IMR-90 (cell line): ENCODE data around the gene IFI35. TPM values are rescaled to one million over a fixed set of nuclear protein-coding genes. Genes with fewer than 3 reads are reported as not detected.

Experiments
- ATAC-seq: fragments of 200-7000 bp; cut with Tn5 transposase; 2 replicates; pipeline ENCODE4 v1.9.1; 2020; ENCODE audit warnings: low read depth, mild to moderate bottlenecking, moderate library complexity
- BruUV-seq: library from RNA; stranded (reverse); fragments of 400-500 nt; replicated peaks from 2 replicates; lab custom pipeline; 2021; lab: Mats Ljungman, UMichigan
- CTCF ChIA-PET: fragments of 300-600 bp; formaldehyde crosslinking; extraction: SDS; loops from one replicate; lab custom pipeline; 2021; ENCODE audit warnings: antibody characterized with exemption; lab: Yijun Ruan, JAX
- POLR2A ChIA-PET: fragments of 300-600 bp; sonication (Branson Sonifier 250); formaldehyde crosslinking; loops from one replicate; lab custom pipeline; 2022; ENCODE audit warnings: antibody characterized with exemption; ENCODE audit not compliant: unreplicated experiment; lab: Charles Lee
- DNase-seq: peaks from one replicate; pipeline ENCODE4 v3.0.0; 2013
- H2AFZ ChIP-seq: replicated peaks from 2 replicates; pipeline ENCODE3; 2013; ENCODE audit warnings: low read length, mild to moderate bottlenecking; ENCODE audit not compliant: poor library complexity
- H2AK5ac ChIP-seq: 2 replicates; pipeline ENCODE4 v1.6.1; 2013; ENCODE audit warnings: low read depth, low read length, inconsistent platforms
- H2AK9ac ChIP-seq: replicated peaks from 2 replicates; pipeline ENCODE3; 2013; ENCODE audit warnings: mild to moderate bottlenecking, low read depth, low read length, moderate library complexity; ENCODE audit not compliant: poor library complexity
- H2BK120ac ChIP-seq: 2 replicates; pipeline ENCODE4 v1.6.1; 2013; ENCODE audit warnings: low read depth, low read length, inconsistent platforms
- H2BK15ac ChIP-seq: 3 replicates; pipeline ENCODE4 v1.6.1; 2013; ENCODE audit warnings: low read depth, low read length, inconsistent platforms
- H2BK20ac ChIP-seq: 2 replicates; pipeline ENCODE4 v1.6.1; 2013; ENCODE audit warnings: low read depth, mild to moderate bottlenecking, inconsistent platforms, low read length, moderate library complexity
- H2BK5ac ChIP-seq: 2 replicates; pipeline ENCODE4 v1.6.1; 2013; ENCODE audit warnings: mild to moderate bottlenecking, low read depth, low read length, inconsistent platforms; ENCODE audit not compliant: poor library complexity, severe bottlenecking
- H3K14ac ChIP-seq: replicated peaks from 2 replicates; pipeline ENCODE4 v1.6.1; 2013; ENCODE audit warnings: low read depth, low read length, inconsistent platforms
- H3K18ac ChIP-seq: 2 replicates; pipeline ENCODE4 v1.6.1; 2013; ENCODE audit warnings: low read depth, low read length, control low read depth
- H3K23ac ChIP-seq: 2 replicates; pipeline ENCODE4 v1.6.1; 2013; ENCODE audit warnings: low read depth, low read length, inconsistent platforms
- H3K27ac ChIP-seq: 2 replicates; pipeline ENCODE4 v1.5.1; 2013; ENCODE audit warnings: mild to moderate bottlenecking, control low read depth, low read length; ENCODE audit not compliant: insufficient read depth
- H3K27me3 ChIP-seq: 2 replicates; pipeline ENCODE4 v1.6.1; 2013; ENCODE audit warnings: low read length; ENCODE audit not compliant: control insufficient read depth, insufficient read depth
- H3K36me3 ChIP-seq: 2 replicates; pipeline ENCODE4 v1.6.1; 2013; ENCODE audit warnings: low read length, mixed read lengths; ENCODE audit not compliant: control insufficient read depth, insufficient read depth
- H3K4ac ChIP-seq: 2 replicates; pipeline ENCODE4 v1.6.1; 2013; ENCODE audit warnings: low read depth, low read length, inconsistent platforms
- H3K4me1 ChIP-seq: 2 replicates; pipeline ENCODE4 v1.6.1; 2013; ENCODE audit warnings: low read length, mixed read lengths; ENCODE audit not compliant: control insufficient read depth, insufficient read depth
- H3K4me2 ChIP-seq: 2 replicates; pipeline ENCODE4 v1.6.1; 2013; ENCODE audit warnings: low read depth, mild to moderate bottlenecking, control low read depth, low read length, moderate library complexity
- H3K4me3 ChIP-seq: 2 replicates; pipeline ENCODE4 v1.5.1; 2013; ENCODE audit warnings: low read depth, mild to moderate bottlenecking, control low read depth, low read length, moderate library complexity; ENCODE audit not compliant: insufficient read depth
- H3K56ac ChIP-seq: 2 replicates; pipeline ENCODE4 v1.6.1; 2013; ENCODE audit warnings: low read length, inconsistent platforms; ENCODE audit not compliant: insufficient read depth; ENCODE audit errors: extremely low read depth
- H3K79me1 ChIP-seq, 2 experiments: 2 replicates each; pipeline ENCODE4 v1.6.1; 2013; ENCODE audit warnings: low read length in 2 of 2, inconsistent platforms in 1 of 2, low read depth in 1 of 2
- H3K9ac ChIP-seq: 2 replicates; pipeline ENCODE4 v1.6.1; 2013; ENCODE audit warnings: low read depth, low read length, control low read depth
- H3K9me1 ChIP-seq: 2 replicates; pipeline ENCODE4 v1.6.1; 2013; ENCODE audit warnings: low read length, inconsistent platforms; ENCODE audit not compliant: insufficient read depth
- H3K9me3 ChIP-seq: 2 replicates; pipeline ENCODE4 v1.6.1; 2013; ENCODE audit warnings: low read length; ENCODE audit not compliant: control insufficient read depth, insufficient read depth
- H4K20me1 ChIP-seq: 2 replicates; pipeline ENCODE4 v1.6.1; 2013; ENCODE audit warnings: low read length, inconsistent platforms; ENCODE audit not compliant: insufficient read depth
- H4K5ac ChIP-seq: 2 replicates; pipeline ENCODE4 v1.6.1; 2013; ENCODE audit warnings: mild to moderate bottlenecking, low read depth, low read length, control low read depth
- H4K8ac ChIP-seq, 2 experiments: 2 replicates each; pipeline ENCODE4 v1.6.1; 2013; ENCODE audit warnings: low read depth in 2 of 2, low read length in 2 of 2, control low read depth in 1 of 2, inconsistent platforms in 1 of 2
- H4K91ac ChIP-seq: 2 replicates; pipeline ENCODE4 v1.6.1; 2013; ENCODE audit warnings: low read depth, low read length, inconsistent platforms; ENCODE audit not compliant: insufficient read depth
- FOS ChIP-seq: fragments of 150-350 bp; IDR thresholded peaks from 2 replicates; pipeline ENCODE4 v1.6.1; 2016; ENCODE audit warnings: low read depth, low read length
- MAFK ChIP-seq: IDR thresholded peaks from 2 replicates; pipeline ENCODE4 v1.6.1; 2012; ENCODE audit warnings: low read depth, low read length, improper control_type of control experiment
- MAZ ChIP-seq: IDR thresholded peaks from 2 replicates; pipeline ENCODE4 v1.6.1; 2012; ENCODE audit warnings: low read depth, mild to moderate bottlenecking, low read length, improper control_type of control experiment, moderate library complexity, borderline replicate concordance
- NFE2L2 ChIP-seq: fragments of 150-350 bp; IDR thresholded peaks from 2 replicates; pipeline ENCODE4 v1.6.1; 2016; ENCODE audit warnings: low read depth, mild to moderate bottlenecking, low read length
- POLR2A ChIP-seq: IDR thresholded peaks from 2 replicates; pipeline ENCODE4 v1.6.1; 2012; ENCODE audit warnings: mild to moderate bottlenecking, low read depth, low read length
- WGBS, 2 experiments: methylation state at CpG; one replicate each; pipeline versions ENCODE4 v1.1.5 to v1.1.7; 2013; ENCODE audit warnings: missing lambda C conversion rate in 2 of 2; ENCODE audit not compliant: insufficient read length in 1 of 2; ENCODE audit errors: extremely low coverage in 2 of 2; 5-methylcytosine and 5-hydroxymethylcytosine counted together
- dilution Hi-C: fragments of 300-500 bp; cut with HindIII; formaldehyde crosslinking; loops from one replicate; pipeline ENCODE4 v1.14.3; 2018; ENCODE audit warnings: low sequenced_read_pairs; ENCODE audit not compliant: unreplicated experiment
- in situ Hi-C: fragments of 300-500 bp; cut with MboI; formaldehyde crosslinking; loops from 3 replicates; pipeline ENCODE4 v1.14.3; 2019; ENCODE audit warnings: low sequenced_read_pairs, inconsistent platforms, mixed read lengths
- intact Hi-C: fragments of 100-400 bp; cut with micrococcal nuclease; formaldehyde crosslinking; loops from 2 replicates; pipeline ENCODE4 v1.10.0; 2022
- polyA plus RNA-seq, 3 experiments: library from polyadenylated mRNA; depleted of rRNA; stranded (reverse); fragments of >200 nt; gene quantifications; 2 replicates each; pipeline ENCODE4 v1.2.3, GENCODE V29; 2012; ENCODE audit warnings: low replicate concordance in 1 of 3
- total RNA-seq: library from RNA; depleted of rRNA; stranded (reverse); fragments of >200 nt; gene quantifications from 2 replicates; pipeline ENCODE4 v1.2.3, GENCODE V29; 2012

The IFI35 gene
- total and polyA plus RNA-seq, 2 of the 4 experiments (the other 2 are of a cell fraction): 15.8 to 17.0 TPM

GRCh38 chr17:43042025-43042628, 35.5 kb downstream of the IFI35 start:
- Histone ChIP-seq H2AK9ac (peak overlapping the region; percentile 5), H4K8ac (no peak overlapping the region; a peak in 1 of 4 replicates), H2BK5ac (no peak overlapping the region), H3K4me1 (peaks cover 6% of the 10 kb centered on the region), H3K79me1 (no peaks in the 10 kb centered on the region), H2BK120ac (no peak overlapping the region), H2BK15ac (no peak overlapping the region), H3K18ac (no peak overlapping the region), H3K27me3 (no peaks in the 10 kb centered on the region), H4K5ac (peak overlapping the region; percentile 67), H3K14ac (0 out of 2 replicates have a peak overlapping the region, but pooled peaks have one; percentile 1), H3K9ac (0 out of 2 replicates have a peak overlapping the region, but pooled peaks have one; percentile 25), H3K36me3 (no peaks in the 10 kb centered on the region; the same call in 1 of the 2 replicates), H2BK20ac (no peak overlapping the region), H3K27ac (no peak overlapping the region), H4K20me1 (no peaks in the 10 kb centered on the region), H3K4me2 (no peak overlapping the region), H4K91ac (no peak overlapping the region), H2AK5ac (no peak overlapping the region), H3K23ac (peak overlapping the region; percentile 2; the same call in 1 of the 2 replicates), H3K9me1 (0 out of 2 replicates have a peak, but pooled peaks cover 3% of the 10 kb centered on the region), H3K9me3 (no peaks in the 10 kb centered on the region), H3K4me3 (no peak overlapping the region), H3K4ac (no peak overlapping the region), H2AFZ (peak overlapping the region; percentile 66), H3K56ac (no peak overlapping the region; the same call in 1 of the 2 replicates)
- ATAC-seq (peak; percentile 76), DNase-seq (peak; percentile 24)
- no peak for TF ChIP-seq MAFK
- no peak for TF ChIP-seq POLR2A
- TF ChIP-seq NFE2L2: no peak
- no peak for TF ChIP-seq FOS
- 0 out of 2 replicates have a peak, but pooled peaks have one; percentile 18 for TF ChIP-seq MAZ
- dilution Hi-C loops (no loop called here), intact Hi-C loops (no loop called here), in situ Hi-C loops (no loop called here)
- POLR2A ChIA-PET: interaction anchor here (0.7 kb wide), 1 partner anchor 44 kb away, joined by 3 read pairs; no protein-coding TSS in a partner anchor
- CTCF ChIA-PET: interaction anchor here (0.6 to 0.9 kb wide), 2 partner anchors 18 to 1106 kb away, joined by 3 read pairs; no protein-coding TSS in a partner anchor
- BruUV-seq: no TSS peak
- 50% methylated on average over 1 of the region's 5 CpGs; no CpG with 5 or more reads in 1 of the 2 experiments for WGBS, 2 experiments
